ENCODE results near the gene S100A2. TPM values are rescaled to one million over a fixed set of nuclear protein-coding genes. Genes with fewer than 3 reads are reported as not detected.

The S100A2 gene
- total and polyA plus RNA-seq, 2 donors (not counting 3 experiments of a cell fraction or from before 2014, with no cell fraction given): 4.0 to 4.3 TPM

GRCh38 chr1:153527023-153527682 lies 38.5 kb downstream of the S100A2 start:
- Histone ChIP-seq H3K27me3 (ENCODE audit: control insufficient read depth in 2 of 2, insufficient read depth in 2 of 2, low read length in 2 of 2) (no peaks in the 10 kb centered on the region), H3K27ac (ENCODE audit: insufficient read depth, low read depth, low read length) (no peak overlapping the region), H3K4me1 (ENCODE audit: control insufficient read depth, extremely low read depth, insufficient read depth, low read length) (peaks cover 11% of the 10 kb centered on the region), H3K9me1 (replicated peaks; ENCODE audit: control insufficient read depth, extremely low read depth, insufficient read depth, low read length) (no peaks in the 10 kb centered on the region), H2AFZ (ENCODE audit: low read depth, low read length) (no peak overlapping the region), H3K9ac (replicated peaks; ENCODE audit: extremely low read depth, insufficient read depth, low read length) (no peak overlapping the region), H3K79me2 (ENCODE audit: control insufficient read depth, insufficient read depth, low read length) (no peaks in the 10 kb centered on the region), H4K20me1 (replicated peaks; ENCODE audit: control insufficient read depth, extremely low read depth, insufficient read depth, low read length) (no peaks in the 10 kb centered on the region), H3K9me3 (replicated peaks; ENCODE audit: control insufficient read depth, insufficient read depth, low read length) (no peaks in the 10 kb centered on the region), H3K36me3 (ENCODE audit: control insufficient read depth in 2 of 2, extremely low read depth in 1 of 2, insufficient read depth in 2 of 2, low read length in 2 of 2) (no peaks in the 10 kb centered on the region), H3K4me2 (ENCODE audit: insufficient read depth, low read length) (no peak overlapping the region), H3K4me3 (replicated peaks in 1 of 3; ENCODE audit: insufficient read depth in 1 of 3, low read depth in 1 of 3, low read length in 3 of 3) (no peak overlapping the region)
- TF ChIP-seq FOS (IDR thresholded peaks at IDR 0.05; ENCODE audit: borderline replicate concordance, insufficient read depth, low read length): no peak
- no peak for TF ChIP-seq POLR2A (IDR thresholded peaks at IDR 0.05; ENCODE audit: low read depth, low read length)
- TF ChIP-seq MAX (IDR thresholded peaks at IDR 0.05; ENCODE audit: insufficient read depth, insufficient read length): no peak
- TF ChIP-seq POLR2AphosphoS5 (IDR thresholded peaks at IDR 0.05; ENCODE audit: insufficient read depth, low read depth, low read length): no peak
- TF ChIP-seq GATA2 (IDR thresholded peaks at IDR 0.05; ENCODE audit: insufficient read depth, insufficient read length, low read depth, low read length): no peak
- no peak for TF ChIP-seq JUN (IDR thresholded peaks at IDR 0.05; ENCODE audit: borderline replicate concordance, insufficient read depth, insufficient read length, low read depth)
- no peak for TF ChIP-seq CTCF (IDR thresholded peaks at IDR 0.05; ENCODE audit: extremely low read depth in 1 of 2, insufficient read depth in 1 of 2, low read depth in 1 of 2, low read length in 2 of 2)
- no peak for TF ChIP-seq MYC (IDR thresholded peaks at IDR 0.05; ENCODE audit: low read depth, low read length)
- TF ChIP-seq EZH2 (IDR thresholded peaks at IDR 0.05; ENCODE audit: borderline replicate concordance, low read depth, low read length, severe bottlenecking): no peak
- POLR2A ChIA-PET: interaction anchor here (1.1 kb wide), 1 partner anchor 40 kb away, joined by 3 read pairs; no protein-coding TSS in a partner anchor
- no TSS peak for BruUV-seq (replicated peaks)
- FAIRE-seq: no peak
- dilution Hi-C loops (cut with MboI; ENCODE audit: extremely low pct_ligation_motif_present, low sequenced_read_pairs): no loop called here
- CTCF ChIA-PET: interaction anchor here (2.2 kb wide), 1 partner anchor 45 kb away, joined by 10 read pairs; no protein-coding TSS in a partner anchor
- intact Hi-C loops (cut with micrococcal nuclease): no loop called here
- no peak for DNase-seq (ENCODE audit: low read depth, low spot score)
